Measurements from ENCODE around the gene ZBED2. TPM values are rescaled to one million over a fixed set of nuclear protein-coding genes. Genes with fewer than 3 reads are reported as not detected.
"Not testable (repeated sequence)": the region's sequence is repeated elsewhere in the genome, so short reads cannot be mapped to it uniquely, and the experiment has no call there.

ZBED2 gene
- 1.0 TPM in 1 of 2 replicates, not detected in the other for total RNA-seq

- no peaks in the 10 kb centered on the region for H3K36me3 ChIP-seq (ENCODE audit: control insufficient read depth, insufficient read depth, low read length)
- H3K27me3 ChIP-seq (ENCODE audit: control insufficient read depth, insufficient read depth, low read length) = no peaks in the 10 kb centered on the region
- no peak within 1 kb of the TSS for H3K4me3 ChIP-seq (ENCODE audit: low read depth, low read length)
- TF ChIP-seq CTCF (IDR thresholded peaks at IDR 0.05; ENCODE audit: insufficient read depth, low read length, poor library complexity, severe bottlenecking) = no peak
- no peak for DNase-seq (ENCODE audit: low read depth)
Observed at GRCh38 chr3:111595232-111595631, at the start of gene ZBED2. Gene ZBED2, minus strand, starts transcription at chr3:111595346. Its CDS starts 1,145 bp downstream, at chr3:111594201.

GRCh38 chr3:111639316-111639715, 44.2 kb upstream of the ZBED2 start:
- Histone ChIP-seq H3K36me3 (ENCODE audit: control insufficient read depth, insufficient read depth, low read length) (no peaks in the 10 kb centered on the region), H3K27me3 (ENCODE audit: control insufficient read depth, insufficient read depth, low read length) (no peaks in the 10 kb centered on the region), H3K4me3 (ENCODE audit: low read depth, low read length) (no peak overlapping the region)
- DNase-seq (ENCODE audit: low read depth) = no peak
- TF ChIP-seq CTCF (IDR thresholded peaks at IDR 0.05; ENCODE audit: insufficient read depth, low read length, poor library complexity, severe bottlenecking) = no peak

GRCh38 chr3:111636366-111636885, 41.3 kb upstream of the ZBED2 start:
- H3K4me3 ChIP-seq (ENCODE audit: low read depth, low read length) = no peak overlapping the region

GRCh38 chr3:111635403-111635802, 40.3 kb upstream of the ZBED2 start:
- no peaks in the 10 kb centered on the region for H3K27me3 ChIP-seq (ENCODE audit: control insufficient read depth, insufficient read depth, low read length)
- no peak for DNase-seq (ENCODE audit: low read depth)

More at GRCh38 chr3:111636366-111636885, 41.3 kb upstream of the ZBED2 start:
- Histone ChIP-seq H3K27me3 (ENCODE audit: control insufficient read depth, insufficient read depth, low read length) (no peaks in the 10 kb centered on the region), H3K36me3 (ENCODE audit: control insufficient read depth, insufficient read depth, low read length) (no peaks in the 10 kb centered on the region)
- no peak for TF ChIP-seq CTCF (IDR thresholded peaks at IDR 0.05; ENCODE audit: insufficient read depth, low read length, poor library complexity, severe bottlenecking)
- no peak for DNase-seq (ENCODE audit: low read depth)

GRCh38 chr3:111630638-111631037, 35.5 kb upstream of the ZBED2 start:
- not testable (repeated sequence) for H3K4me3 ChIP-seq (ENCODE audit: low read depth, low read length); H3K36me3 ChIP-seq (ENCODE audit: control insufficient read depth, insufficient read depth, low read length)

More at GRCh38 chr3:111635403-111635802, 40.3 kb upstream of the ZBED2 start:
- H3K36me3 ChIP-seq (ENCODE audit: control insufficient read depth, insufficient read depth, low read length) = no peaks in the 10 kb centered on the region
- H3K4me3 ChIP-seq (ENCODE audit: low read depth, low read length) = no peak overlapping the region
- no peak for TF ChIP-seq CTCF (IDR thresholded peaks at IDR 0.05; ENCODE audit: insufficient read depth, low read length, poor library complexity, severe bottlenecking)

GRCh38 chr3:111629018-111629417, 33.9 kb upstream of the ZBED2 start:
- DNase-seq (ENCODE audit: low read depth); H3K27me3 ChIP-seq (ENCODE audit: control insufficient read depth, insufficient read depth, low read length); H3K36me3 ChIP-seq (ENCODE audit: control insufficient read depth, insufficient read depth, low read length); H3K4me3 ChIP-seq (ENCODE audit: low read depth, low read length): not testable (repeated sequence)

More at GRCh38 chr3:111630638-111631037, 35.5 kb upstream of the ZBED2 start:
- DNase-seq (ENCODE audit: low read depth); H3K27me3 ChIP-seq (ENCODE audit: control insufficient read depth, insufficient read depth, low read length): not testable (repeated sequence)

GRCh38 chr3:111627092-111627491, 31.9 kb upstream of the ZBED2 start:
- Histone ChIP-seq H3K4me3 (ENCODE audit: low read depth, low read length) (no peak overlapping the region), H3K36me3 (ENCODE audit: control insufficient read depth, insufficient read depth, low read length) (peaks cover 1% of the 10 kb centered on the region), H3K27me3 (ENCODE audit: control insufficient read depth, insufficient read depth, low read length) (no peaks in the 10 kb centered on the region)
- TF ChIP-seq CTCF (IDR thresholded peaks at IDR 0.05; ENCODE audit: insufficient read depth, low read length, poor library complexity, severe bottlenecking) = no peak
- DNase-seq (ENCODE audit: low read depth) = no peak

All from kidney epithelial cell (primary cell).